GM23338 (cell line): ENCODE results near the gene SHANK1. TPM values are rescaled to one million over a fixed set of nuclear protein-coding genes. Genes with fewer than 3 reads are reported as not detected.

Experiments used
- CTCF ChIP-seq, 2 experiments: fragments of 200-600 bp in 1 of 2; sonication (generic) in 1 of 2; conservative IDR thresholded peaks; 2 replicates each; pipeline versions ENCODE4 v1.5.1 to v1.6.1; 2016 to 2017; ENCODE audit warnings: antibody characterized with exemption in 2 of 2, low read depth in 2 of 2, mild to moderate bottlenecking in 2 of 2, moderate library complexity in 1 of 2
- JUNB ChIP-seq: IDR thresholded peaks from one replicate; pipeline ENCODE4 v1.6.1; 2016; ENCODE audit warnings: antibody characterized with exemption; ENCODE audit not compliant: unreplicated experiment
- NANOG ChIP-seq: IDR thresholded peaks from 2 replicates; pipeline ENCODE4 v1.6.1; 2016; ENCODE audit warnings: antibody characterized with exemption, borderline replicate concordance
- REST ChIP-seq: IDR thresholded peaks from one replicate; pipeline ENCODE4 v1.6.1; 2018; ENCODE audit warnings: antibody characterized with exemption; ENCODE audit not compliant: unreplicated experiment
- STAT1 ChIP-seq: IDR thresholded peaks from one replicate; pipeline ENCODE4 v1.6.1; 2016; ENCODE audit warnings: antibody characterized with exemption; ENCODE audit not compliant: unreplicated experiment
- ZNF331 ChIP-seq: fragments of 250-450 bp; sonication (Bioruptor Pico); IDR thresholded peaks from 2 replicates; pipeline ENCODE4 v1.5.0; 2020; ENCODE audit warnings: low read depth, mild to moderate bottlenecking, moderate library complexity
- ZNF462 ChIP-seq: fragments of 250-450 bp; sonication (Bioruptor Pico); IDR thresholded peaks from 2 replicates; pipeline ENCODE4 v1.5.0; 2020; ENCODE audit warnings: mild to moderate bottlenecking, moderate library complexity
- polyA plus RNA-seq: library from polyadenylated mRNA; unstranded; fragments of >200 nt; fragmentation: Nextera tagmentation; extraction: Ambion mirVana; gene quantifications from 2 replicates; pipeline ENCODE4 v1.2.1, GENCODE V29; 2016
- total RNA-seq: library from RNA; depleted of rRNA; stranded (reverse); fragments of >200 nt; shearing (Covaris generic); gene quantifications from 2 replicates; pipeline ENCODE4 v1.2.3, GENCODE V29; 2014

The SHANK1 gene
- total and polyA plus RNA-seq, 2 experiments from 2014 or later, result 0.23 to 4.1 TPM

- TF ChIP-seq ZNF462 (CRISPR knock-in tag) (no peak), NANOG (no peak), CTCF (conservative IDR thresholded peaks at IDR 0.05; ENCODE audit: low read depth in 2 of 2) (no peak), STAT1 (no peak), JUNB (no peak), ZNF331 (CRISPR knock-in tag) (no peak), REST (no peak)
These were observed 25.6 kb upstream of the SHANK1 start (continued) for GRCh38 chr19:50745221-50745620.
